NB4 (cell line): ENCODE data around the gene WDR38.

Experiments used
- DNase-seq: peaks from one replicate; pipeline ENCODE4 v3.0.0; 2010; ENCODE audit warnings: low read depth
- H3K4me3 ChIP-seq: one replicate; pipeline ENCODE4 v1.5.1; 2011; ENCODE audit warnings: mild to moderate bottlenecking, low read depth, low read length, moderate library complexity
- CTCF ChIP-seq: IDR thresholded peaks from one replicate; pipeline ENCODE4 v1.5.1; 2012; ENCODE audit warnings: low read depth, low read length
- MAX ChIP-seq: IDR thresholded peaks from 2 replicates; pipeline ENCODE4 v1.6.1; 2011; ENCODE audit warnings: low read depth, low read length
- MYC ChIP-seq: IDR thresholded peaks from 2 replicates; pipeline ENCODE4 v1.6.1; 2011; ENCODE audit warnings: low read depth, low read length
- POLR2A ChIP-seq: IDR thresholded peaks from 2 replicates; pipeline ENCODE4 v1.6.1; 2011; ENCODE audit warnings: mild to moderate bottlenecking; ENCODE audit not compliant: insufficient read length; ENCODE audit errors: extremely low read depth

Gene WDR38

DNA sequence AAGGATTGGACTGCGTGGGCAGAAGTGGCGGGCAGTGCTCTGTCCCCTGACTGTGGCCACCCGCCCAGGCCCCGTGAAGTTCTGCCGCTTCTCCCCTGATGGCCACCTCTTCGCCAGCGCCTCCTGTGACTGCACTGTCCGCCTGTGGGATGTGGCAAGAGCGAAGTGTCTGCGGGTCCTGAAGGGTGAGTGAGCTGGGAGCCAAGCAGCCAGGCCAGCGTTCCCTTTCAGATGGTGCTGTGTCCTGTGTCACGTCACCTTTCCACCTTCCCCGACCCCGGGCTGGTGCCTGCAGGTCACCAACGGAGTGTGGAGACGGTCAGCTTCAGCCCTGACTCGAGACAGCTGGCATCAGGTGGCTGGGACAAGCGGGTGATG is 2.3 kb downstream of the WDR38 start:
- TF ChIP-seq MAX, result no peak
- no peak for TF ChIP-seq MYC
- no peak for TF ChIP-seq CTCF
- TF ChIP-seq POLR2A, result no peak
- no peak for DNase-seq

DNA sequence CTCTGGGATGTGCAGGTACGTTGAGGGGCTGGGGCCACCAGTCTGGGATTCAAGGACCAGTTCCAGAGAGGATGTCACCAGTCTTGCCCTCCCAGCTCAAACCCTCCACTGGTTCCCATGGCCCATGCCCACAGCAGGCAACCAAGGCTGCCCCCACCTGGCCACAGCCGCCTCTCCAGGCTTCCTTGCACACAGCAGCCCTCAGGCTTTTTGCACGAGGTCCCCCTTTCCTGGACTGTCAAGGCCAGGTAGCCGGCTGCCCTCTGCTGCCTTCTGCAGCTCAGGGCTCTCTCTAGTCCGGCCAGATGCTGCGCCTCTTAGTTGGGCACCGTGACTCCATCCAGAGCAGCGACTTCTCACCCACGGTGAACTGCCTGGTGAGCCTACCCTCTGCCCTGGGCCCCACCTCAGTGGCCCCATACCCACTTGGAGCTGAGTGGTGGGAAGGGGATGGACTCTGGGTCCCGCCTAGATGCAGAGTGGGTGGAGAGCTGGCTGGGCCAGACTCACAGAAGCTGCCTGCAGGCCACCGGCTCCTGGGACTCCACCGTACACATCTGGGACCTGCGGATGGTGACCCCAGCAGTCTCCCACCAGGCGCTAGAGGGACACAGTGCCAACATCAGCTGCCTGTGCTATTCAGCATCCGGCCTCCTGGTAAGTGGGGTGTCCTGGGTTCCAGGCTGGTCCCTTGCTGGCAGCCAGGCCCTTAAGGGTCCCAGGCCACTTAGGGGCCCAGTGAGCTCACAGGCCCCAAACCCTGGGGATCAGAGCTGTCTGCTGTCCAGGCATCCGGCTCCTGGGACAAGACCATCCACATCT is 2.9 kb downstream of the WDR38 start:
- H3K4me3 ChIP-seq, result no peak overlapping the region
- peak; percentile 59 for TF ChIP-seq CTCF
- TF ChIP-seq POLR2A, result peak; percentile 21
- TF ChIP-seq MYC, result no peak
- DNase-seq, result peak; percentile 75

More for the DNA sequence above, 2.3 kb downstream of the WDR38 start:
- no peak overlapping the region for H3K4me3 ChIP-seq

DNA sequence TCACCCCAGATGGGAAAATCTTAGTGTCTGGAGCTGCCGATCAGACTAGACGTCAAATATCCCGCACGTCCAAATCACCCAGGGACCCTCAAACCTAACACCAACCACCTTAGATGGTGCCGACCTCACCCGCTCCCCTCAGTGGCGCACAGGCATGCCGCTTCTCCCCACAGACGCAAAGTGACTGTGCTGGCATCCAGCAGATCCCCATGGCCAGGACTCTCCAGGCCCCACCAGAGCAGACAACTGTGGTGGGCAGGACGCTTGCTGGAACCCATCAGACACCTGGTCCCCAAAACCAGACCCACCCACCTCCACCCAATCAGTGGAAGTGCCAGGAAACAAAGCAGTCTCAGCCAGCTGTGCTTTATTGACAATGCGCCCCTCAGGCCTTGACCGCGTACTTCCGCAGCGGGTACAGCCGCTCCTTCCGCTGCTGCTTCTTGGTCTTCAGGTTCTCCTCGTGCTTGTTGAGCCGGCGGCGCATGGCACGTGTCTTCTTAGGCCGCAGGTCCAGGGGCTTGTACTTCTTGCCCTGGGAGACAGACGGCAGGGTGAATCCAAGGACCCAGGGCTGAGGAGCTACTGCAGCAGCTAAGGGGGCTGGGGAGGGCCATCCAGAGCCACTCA is 4.4 kb downstream of the WDR38 start:
- TF ChIP-seq POLR2A, result no peak
- no peak for TF ChIP-seq MAX
- no peak for TF ChIP-seq MYC
- TF ChIP-seq CTCF, result no peak
- no peak overlapping the region for H3K4me3 ChIP-seq
- no peak for DNase-seq

- no peak for DNase-seq
- peak overlapping the region; percentile 100 for H3K4me3 ChIP-seq
- TF ChIP-seq MAX (no peak), MYC (no peak), POLR2A (no peak), CTCF (no peak)
These were observed 5.2 kb downstream of the WDR38 start for GRCh38 chr9:124858330-124859046.

GRCh38 chr9:124859803-124860581 is 6.7 kb downstream of the WDR38 start:
- H3K4me3 ChIP-seq, result peak overlapping the region; percentile 100
- peak; percentile 30 for DNase-seq
- TF ChIP-seq MYC (no peak), CTCF (no peak), MAX (peak; percentile 71), POLR2A (peak; percentile 23)
